GM12874 (cell line): ENCODE measurements around the gene TBC1D22A.

Experiments
- CTCF ChIP-seq: IDR thresholded peaks from 2 replicates; pipeline ENCODE4 v1.5.1; 2011; ENCODE audit warnings: low read depth, mild to moderate bottlenecking, control low read depth, low read length, moderate library complexity; ENCODE audit not compliant: insufficient read depth

Gene TBC1D22A

GRCh38 chr22:46902436-46902835 lies 140.0 kb downstream of the TBC1D22A start:
- no peak for TF ChIP-seq CTCF

GRCh38 chr22:46902998-46903916 lies 140.8 kb downstream of the TBC1D22A start:
- TF ChIP-seq CTCF, result no peak

- TF ChIP-seq CTCF, result no peak
These were observed 143.0 kb downstream of the TBC1D22A start for GRCh38 chr22:46905415-46905814.

GRCh38 chr22:46905834-46906233 lies 143.4 kb downstream of the TBC1D22A start:
- no peak for TF ChIP-seq CTCF

- TF ChIP-seq CTCF, result no peak
These were observed 144.0 kb downstream of the TBC1D22A start for GRCh38 chr22:46906326-46907045.

GRCh38 chr22:46907241-46908215 lies 145.1 kb downstream of the TBC1D22A start:
- TF ChIP-seq CTCF, result no peak
